GM12872 (cell line): Measurements from ENCODE around the gene SLC16A13.

Experiments used
- CTCF ChIP-seq: IDR thresholded peaks from 3 replicates; pipeline ENCODE4 v1.5.1; 2011; ENCODE audit warnings: low read depth, mild to moderate bottlenecking, low read length, moderate library complexity; ENCODE audit not compliant: insufficient read depth

Gene SLC16A13

GRCh38 chr17:7047566-7047965, 11.8 kb downstream of the SLC16A13 start:
- no peak for TF ChIP-seq CTCF

GRCh38 chr17:7048968-7049367, 13.2 kb downstream of the SLC16A13 start:
- no peak for TF ChIP-seq CTCF

GRCh38 chr17:7056386-7056785, 20.6 kb downstream of the SLC16A13 start:
- TF ChIP-seq CTCF, result no peak

GRCh38 chr17:7058831-7059447, 23.1 kb downstream of the SLC16A13 start:
- TF ChIP-seq CTCF, result no peak

GRCh38 chr17:7060165-7060891, 24.5 kb downstream of the SLC16A13 start:
- no peak for TF ChIP-seq CTCF

- TF ChIP-seq CTCF, result no peak
Observed at GRCh38 chr17:7063518-7064094, 27.8 kb downstream of the SLC16A13 start.

GRCh38 chr17:7064261-7064660, 28.4 kb downstream of the SLC16A13 start:
- no peak for TF ChIP-seq CTCF
